ENCODE measurements around the gene RGL1. TPM values are rescaled to one million over a fixed set of nuclear protein-coding genes. Genes with fewer than 3 reads are reported as not detected.

Gene RGL1
- total RNA-seq, 4 donors from 2014 or later: 9.3 to 36.3 (median 16.3) TPM

DNA sequence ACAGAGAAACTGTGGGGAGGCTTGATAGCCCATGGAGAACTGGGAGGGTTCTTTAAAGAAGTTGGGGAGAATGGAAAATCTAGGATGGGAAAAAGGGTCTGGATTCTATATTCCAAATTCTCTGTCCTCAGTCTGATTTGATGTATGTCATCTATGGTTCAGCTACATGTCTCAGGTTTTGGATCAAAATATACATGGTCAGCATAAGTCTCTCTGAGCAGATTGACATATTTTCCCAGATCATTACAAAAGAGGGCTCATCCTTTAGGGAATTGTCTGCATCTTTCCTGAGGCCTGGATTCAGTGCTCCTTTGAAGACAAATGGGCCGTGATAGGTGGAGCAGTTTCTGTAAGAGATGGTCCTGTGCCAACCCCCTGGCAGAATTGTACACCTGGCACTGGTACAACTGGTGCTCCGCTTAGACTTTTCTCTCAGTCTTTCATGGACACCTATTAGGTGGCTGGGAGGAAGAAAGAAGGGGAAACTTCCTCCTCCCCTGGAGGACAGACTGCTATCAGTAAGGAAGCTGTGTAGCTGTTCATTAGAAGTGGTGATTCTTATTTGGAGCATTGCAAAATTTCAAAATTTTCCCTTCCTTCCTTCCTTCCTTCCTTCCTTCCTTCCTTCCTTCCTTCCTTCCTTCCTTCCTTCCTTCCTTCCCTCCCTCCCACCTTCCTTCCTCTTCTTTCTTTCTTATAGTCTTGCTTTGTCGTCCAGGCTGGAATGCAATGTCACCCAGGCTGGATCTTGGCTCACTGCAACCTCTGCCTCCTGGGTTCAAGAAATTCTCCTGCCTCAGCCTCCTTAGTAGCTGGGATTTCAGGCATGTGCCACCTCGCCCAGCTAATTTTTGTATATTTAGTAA is 26.1 kb upstream of the RGL1 start:
- Histone ChIP-seq H3K36me3 (no peaks in the 10 kb centered on the region), H3K4me3 (replicated peaks in 1 of 3) (no peak overlapping the region), H3K4me1 (no peaks in the 10 kb centered on the region), H3K27ac (no peak overlapping the region), H3K9me3 (no peaks in the 10 kb centered on the region), H3K27me3 (no peaks in the 10 kb centered on the region)
- 72 to 78% methylated on average over 4 of the region's 4 CpGs for WGBS, 2 donors
- no peak for DNase-seq
- intact Hi-C loops (cut with DNase I): no loop called here
- TF ChIP-seq POLR2A (IDR thresholded peaks at IDR 0.05): no peak
- TF ChIP-seq, protein P1, sequence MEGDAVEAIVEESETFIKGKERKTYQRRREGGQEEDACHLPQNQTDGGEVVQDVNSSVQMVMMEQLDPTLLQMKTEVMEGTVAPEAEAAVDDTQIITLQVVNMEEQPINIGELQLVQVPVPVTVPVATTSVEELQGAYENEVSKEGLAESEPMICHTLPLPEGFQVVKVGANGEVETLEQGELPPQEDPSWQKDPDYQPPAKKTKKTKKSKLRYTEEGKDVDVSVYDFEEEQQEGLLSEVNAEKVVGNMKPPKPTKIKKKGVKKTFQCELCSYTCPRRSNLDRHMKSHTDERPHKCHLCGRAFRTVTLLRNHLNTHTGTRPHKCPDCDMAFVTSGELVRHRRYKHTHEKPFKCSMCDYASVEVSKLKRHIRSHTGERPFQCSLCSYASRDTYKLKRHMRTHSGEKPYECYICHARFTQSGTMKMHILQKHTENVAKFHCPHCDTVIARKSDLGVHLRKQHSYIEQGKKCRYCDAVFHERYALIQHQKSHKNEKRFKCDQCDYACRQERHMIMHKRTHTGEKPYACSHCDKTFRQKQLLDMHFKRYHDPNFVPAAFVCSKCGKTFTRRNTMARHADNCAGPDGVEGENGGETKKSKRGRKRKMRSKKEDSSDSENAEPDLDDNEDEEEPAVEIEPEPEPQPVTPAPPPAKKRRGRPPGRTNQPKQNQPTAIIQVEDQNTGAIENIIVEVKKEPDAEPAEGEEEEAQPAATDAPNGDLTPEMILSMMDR (IDR thresholded peaks at IDR 0.05): no peak

DNA sequence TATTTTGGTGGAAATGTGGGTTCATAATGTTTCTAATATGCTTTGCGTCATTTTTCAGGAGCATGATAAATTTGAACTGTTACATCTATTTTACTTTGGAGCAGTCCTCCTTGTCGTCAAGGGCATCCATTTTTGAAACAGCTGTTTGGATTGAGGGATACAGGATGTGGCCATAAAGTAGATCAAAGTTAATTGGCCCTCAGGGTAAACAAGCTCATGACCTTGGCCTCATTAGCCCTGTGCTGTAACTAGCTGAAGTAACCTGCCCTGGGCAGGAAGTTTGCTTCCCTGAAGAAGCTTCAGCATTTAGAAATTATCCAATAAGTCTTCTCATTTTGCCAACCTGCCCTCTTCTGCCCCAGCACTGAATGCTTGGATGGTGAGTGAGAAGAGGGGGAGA is 24.8 kb upstream of the RGL1 start:
- Histone ChIP-seq H3K36me3 (no peaks in the 10 kb centered on the region), H3K4me3 (replicated peaks in 1 of 3) (no peak overlapping the region), H3K9me3 (no peaks in the 10 kb centered on the region), H3K27ac (no peak overlapping the region), H3K27me3 (no peaks in the 10 kb centered on the region), H3K4me1 (peaks cover 0 to 8% of the 10 kb centered on the region in 2 donors)
- TF ChIP-seq POLR2A (IDR thresholded peaks at IDR 0.05): no peak
- TF ChIP-seq, protein P1 (IDR thresholded peaks at IDR 0.05): no peak
- no peak for DNase-seq
- intact Hi-C loops (cut with DNase I): no loop called here
- 78 to 84% methylated on average over 2 of the region's 2 CpGs for WGBS, 2 donors

DNA sequence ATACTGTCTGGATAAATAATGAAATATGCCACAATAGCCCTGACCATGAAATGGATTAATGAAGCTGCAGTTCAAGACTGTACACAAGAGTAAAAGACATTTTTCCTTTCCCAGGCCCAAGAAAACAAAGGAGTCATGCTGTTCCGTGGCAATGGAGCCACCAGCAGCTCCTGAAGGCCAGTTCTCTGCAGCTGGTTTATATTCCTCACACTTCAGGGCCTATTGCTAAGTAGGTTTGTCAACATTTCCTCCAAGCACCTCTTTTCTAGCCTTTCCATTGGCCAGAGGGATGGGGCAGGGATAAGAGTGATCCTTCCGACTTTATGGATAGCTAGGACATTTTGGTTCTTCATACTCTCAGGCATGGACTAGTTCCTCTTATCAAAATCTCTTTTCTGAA is 24.2 kb upstream of the RGL1 start:
- WGBS, 2 donors: 87 to 97% methylated on average over 2 of the region's 2 CpGs
- TF ChIP-seq, protein P1 (IDR thresholded peaks at IDR 0.05): no peak
- TF ChIP-seq POLR2A (IDR thresholded peaks at IDR 0.05): no peak

DNA sequence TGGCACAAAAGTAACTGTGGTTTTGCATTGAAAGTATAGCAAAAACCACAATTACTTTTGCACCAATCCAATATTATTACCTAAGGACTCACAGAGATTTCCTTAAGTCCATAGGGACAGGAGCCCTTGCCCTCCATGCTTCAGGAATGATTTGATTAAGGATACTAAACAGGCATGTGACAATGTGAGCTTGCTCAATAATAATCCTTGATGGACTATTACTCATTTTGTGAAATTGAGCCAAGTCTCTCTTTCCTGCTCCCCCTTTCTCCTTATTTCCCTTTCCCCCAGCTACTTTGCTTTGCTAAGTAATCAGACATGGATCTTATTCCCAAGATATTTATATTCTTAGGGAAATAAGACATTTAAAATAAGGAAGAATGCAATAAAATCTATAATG is 21.6 kb upstream of the RGL1 start:
- H3K4me1 ChIP-seq: peaks cover 0 to 8% of the 10 kb centered on the region in 2 donors
- no peak overlapping the region for H3K4me3 ChIP-seq (replicated peaks in 1 of 3)
- intact Hi-C loops (cut with DNase I): no loop called here
- TF ChIP-seq, protein P1 (IDR thresholded peaks at IDR 0.05): no peak
- no peak for TF ChIP-seq POLR2A (IDR thresholded peaks at IDR 0.05)
- DNase-seq: no peak
- no peaks in the 10 kb centered on the region for H3K27me3 ChIP-seq
- no peaks in the 10 kb centered on the region for H3K9me3 ChIP-seq
- H3K27ac ChIP-seq: no peak overlapping the region
- H3K36me3 ChIP-seq: no peaks in the 10 kb centered on the region

More for the DNA sequence above, 24.2 kb upstream of the RGL1 start:
- Histone ChIP-seq H3K36me3 (no peaks in the 10 kb centered on the region), H3K9me3 (no peaks in the 10 kb centered on the region), H3K27ac (no peak overlapping the region), H3K4me1 (peaks cover 0 to 8% of the 10 kb centered on the region in 2 donors), H3K4me3 (replicated peaks in 1 of 3) (no peak overlapping the region), H3K27me3 (no peaks in the 10 kb centered on the region)
- DNase-seq: no peak
- intact Hi-C loops (cut with DNase I): no loop called here
